Lower leg skin (tissue), 3 donors: ENCODE measurements around the gene FHAD1.

Experiments
- POLR2A ChIP-seq, 2 donors: fragments of 450-650 bp; IDR thresholded peaks; one replicate each; pipeline ENCODE4 v1.6.1; 2016 to 2017; ENCODE audit warnings: antibody characterized with exemption in 2 of 2, mild to moderate bottlenecking in 1 of 2, moderate library complexity in 1 of 2
- TF ChIP-seq, protein P1 (sequence below), 3 donors: fragments of 450-650 bp; IDR thresholded peaks; one replicate each; pipeline ENCODE4 v1.5.1; 2016; ENCODE audit warnings: antibody characterized with exemption in 3 of 3, mild to moderate bottlenecking in 3 of 3, moderate library complexity in 2 of 3

- TF ChIP-seq, protein P1, sequence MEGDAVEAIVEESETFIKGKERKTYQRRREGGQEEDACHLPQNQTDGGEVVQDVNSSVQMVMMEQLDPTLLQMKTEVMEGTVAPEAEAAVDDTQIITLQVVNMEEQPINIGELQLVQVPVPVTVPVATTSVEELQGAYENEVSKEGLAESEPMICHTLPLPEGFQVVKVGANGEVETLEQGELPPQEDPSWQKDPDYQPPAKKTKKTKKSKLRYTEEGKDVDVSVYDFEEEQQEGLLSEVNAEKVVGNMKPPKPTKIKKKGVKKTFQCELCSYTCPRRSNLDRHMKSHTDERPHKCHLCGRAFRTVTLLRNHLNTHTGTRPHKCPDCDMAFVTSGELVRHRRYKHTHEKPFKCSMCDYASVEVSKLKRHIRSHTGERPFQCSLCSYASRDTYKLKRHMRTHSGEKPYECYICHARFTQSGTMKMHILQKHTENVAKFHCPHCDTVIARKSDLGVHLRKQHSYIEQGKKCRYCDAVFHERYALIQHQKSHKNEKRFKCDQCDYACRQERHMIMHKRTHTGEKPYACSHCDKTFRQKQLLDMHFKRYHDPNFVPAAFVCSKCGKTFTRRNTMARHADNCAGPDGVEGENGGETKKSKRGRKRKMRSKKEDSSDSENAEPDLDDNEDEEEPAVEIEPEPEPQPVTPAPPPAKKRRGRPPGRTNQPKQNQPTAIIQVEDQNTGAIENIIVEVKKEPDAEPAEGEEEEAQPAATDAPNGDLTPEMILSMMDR (IDR thresholded peaks at IDR 0.05) = no peak
- no peak for TF ChIP-seq POLR2A (IDR thresholded peaks at IDR 0.05)
Observed at GRCh38 chr1:15288173-15288926, 41.3 kb downstream of the FHAD1 start.
